ENCODE measurements around the gene ZKSCAN4. TPM values are rescaled to one million over a fixed set of nuclear protein-coding genes. Genes with fewer than 3 reads are reported as not detected.

Gene ZKSCAN4
- total RNA-seq (2021; fragmentation: NEBNext Ultra II Directional; extraction: Animal tissue kit (Norgen Biotek cat#: 25700)) = 1 to 10 TPM; 3.8 to 4.7 (median 4.0) TPM
- long read RNA-seq, partial matches to known transcripts = 0 of 3 reads
- long read RNA-seq, other reads (novel, unspliced or antisense) = 1 of 3 reads

GRCh38 chr6:28252009-28252975 lies at the start of gene ZKSCAN4:
Gene ZKSCAN4 (minus strand): TSS chr6:28252269. CDS start chr6:28251980, 289 bp downstream.
- Mint-ChIP-seq H3K9me3 (no peaks in the 10 kb centered on the region), H3K4me3 (peak within 1 kb of the TSS; percentile 99), H3K36me3 (ENCODE audit: low read depth) (peaks cover 13% of the 10 kb centered on the region; the same call in 1 of the 2 replicates), H3K4me1 (ENCODE audit: low read depth) (peaks cover 20% of the 10 kb centered on the region), H3K27ac (peak within 1 kb of the TSS; percentile 84), H3K27me3 (ENCODE audit: insufficient read depth) (no peaks in the 10 kb centered on the region)
- no peak for TF ChIP-seq CTCF (IDR thresholded peaks at IDR 0.05)
- peak; percentile 83 for DNase-seq

GRCh38 chr6:28296520-28297060 lies 44.5 kb upstream of the ZKSCAN4 start:
- Mint-ChIP-seq H3K4me3 (no peak overlapping the region), H3K27me3 (ENCODE audit: insufficient read depth) (peaks cover 2% of the 10 kb centered on the region; the same call in 1 of the 2 replicates), H3K9me3 (no peaks in the 10 kb centered on the region), H3K36me3 (ENCODE audit: low read depth) (peaks cover 16% of the 10 kb centered on the region), H3K27ac (no peak overlapping the region), H3K4me1 (ENCODE audit: low read depth) (no peaks in the 10 kb centered on the region)
- TF ChIP-seq CTCF (IDR thresholded peaks at IDR 0.05) = no peak
- no peak for DNase-seq

DNA sequence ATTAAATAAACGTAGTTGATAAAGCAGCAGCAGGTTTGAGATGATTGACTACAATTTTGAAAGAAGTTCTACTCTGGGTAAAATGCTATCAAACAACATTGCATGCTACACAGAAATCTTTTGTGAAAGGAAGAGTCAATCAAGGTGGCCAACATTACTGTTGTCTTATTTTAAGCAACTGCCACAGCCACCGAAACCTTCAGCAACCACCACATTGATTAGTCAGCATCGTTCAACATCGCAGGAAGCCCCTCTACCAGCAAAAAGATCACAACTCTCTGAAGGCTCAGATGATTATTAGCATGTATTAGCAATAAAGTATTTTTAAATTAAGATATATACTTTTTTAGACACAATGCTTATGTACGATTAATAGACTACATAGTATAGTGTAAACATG lies 43.3 kb upstream of the ZKSCAN4 start:
- Mint-ChIP-seq H3K4me1 (ENCODE audit: low read depth) (no peaks in the 10 kb centered on the region), H3K36me3 (ENCODE audit: low read depth) (peaks cover 15% of the 10 kb centered on the region; the same call in 1 of the 2 replicates), H3K27ac (no peak overlapping the region), H3K27me3 (ENCODE audit: insufficient read depth) (peaks cover 2% of the 10 kb centered on the region; the same call in 1 of the 2 replicates), H3K9me3 (no peaks in the 10 kb centered on the region), H3K4me3 (no peak overlapping the region)
- no peak for DNase-seq
- TF ChIP-seq CTCF (IDR thresholded peaks at IDR 0.05) = no peak

- DNase-seq = no peak
- H3K27me3 Mint-ChIP-seq (ENCODE audit: insufficient read depth) = no peaks in the 10 kb centered on the region; the same call in 1 of the 2 replicates
- no peak overlapping the region for H3K27ac Mint-ChIP-seq
- H3K4me3 Mint-ChIP-seq = no peak overlapping the region
- H3K36me3 Mint-ChIP-seq (ENCODE audit: low read depth) = peaks cover 27% of the 10 kb centered on the region
- H3K9me3 Mint-ChIP-seq = no peaks in the 10 kb centered on the region
- no peak for TF ChIP-seq CTCF (IDR thresholded peaks at IDR 0.05)
- H3K4me1 Mint-ChIP-seq (ENCODE audit: low read depth) = no peaks in the 10 kb centered on the region
Measured at GRCh38 chr6:28291573-28291972, 39.5 kb upstream of the ZKSCAN4 start.

DNA sequence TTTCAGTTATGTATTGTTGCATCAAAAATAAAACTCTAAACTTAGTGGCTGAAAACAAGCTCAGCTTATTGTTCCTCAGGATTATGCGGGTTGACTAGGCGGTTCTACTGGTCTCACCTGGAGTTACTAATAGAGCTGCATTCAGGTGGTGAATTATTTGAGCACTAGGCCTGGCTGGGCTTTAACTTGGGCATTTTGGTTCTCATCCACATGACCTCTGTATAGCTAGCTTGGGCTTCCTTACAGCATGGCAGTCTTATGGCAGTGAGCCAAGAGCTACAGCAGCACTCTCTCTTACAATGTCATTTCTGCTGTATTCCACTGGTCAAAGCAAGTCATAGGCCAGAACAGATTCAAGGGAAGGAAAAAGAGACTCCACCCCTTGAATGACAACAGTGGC lies 30.9 kb upstream of the ZKSCAN4 start:
- Mint-ChIP-seq H3K27me3 (ENCODE audit: insufficient read depth) (peaks cover 3% of the 10 kb centered on the region; the same call in 1 of the 2 replicates), H3K36me3 (ENCODE audit: low read depth) (peaks cover 29% of the 10 kb centered on the region), H3K9me3 (peaks cover 5% of the 10 kb centered on the region; the same call in 1 of the 2 replicates), H3K4me3 (peak overlapping the region; percentile 95), H3K4me1 (ENCODE audit: low read depth) (peaks cover 13% of the 10 kb centered on the region), H3K27ac (no peak overlapping the region)
- TF ChIP-seq CTCF (IDR thresholded peaks at IDR 0.05) = no peak
- DNase-seq = no peak
